Loucy (cell line): ENCODE measurements around the gene BTG4.
A peak's percentile ranks its signal among the peaks of the same experiment; 100 is the strongest.

Experiments
- H2AFZ ChIP-seq: fragments of 200-600 bp; sonication (generic); 2 replicates; pipeline ENCODE4 v1.6.0; 2016; ENCODE audit warnings: antibody characterized with exemption, mild to moderate bottlenecking, low read length, moderate library complexity
- H3F3A ChIP-seq: fragments of 200-600 bp; 2 replicates; pipeline ENCODE4 v1.6.0; 2016; ENCODE audit warnings: antibody characterized with exemption, low read depth, mild to moderate bottlenecking
- H3K27me3 ChIP-seq: fragments of 200-600 bp; sonication (generic); 2 replicates; pipeline ENCODE4 v1.6.1; 2014; ENCODE audit warnings: low read length, mild to moderate bottlenecking; ENCODE audit not compliant: insufficient read depth, poor library complexity, severe bottlenecking
- H3K36me3 ChIP-seq: fragments of 200-600 bp; sonication (generic); 2 replicates; pipeline ENCODE4 v1.6.1; 2016; ENCODE audit warnings: low read length; ENCODE audit not compliant: insufficient read depth
- H3K4me1 ChIP-seq: fragments of 200-600 bp; sonication (generic); 2 replicates; pipeline ENCODE4 v1.5.1; 2014; ENCODE audit warnings: low read length, mild to moderate bottlenecking; ENCODE audit not compliant: insufficient read depth, poor library complexity, severe bottlenecking
- H3K4me2 ChIP-seq: fragments of 200-600 bp; sonication (generic); 2 replicates; pipeline ENCODE4 v1.6.0; 2014; ENCODE audit warnings: antibody characterized with exemption, low read length, low read depth, mild to moderate bottlenecking; ENCODE audit not compliant: poor library complexity, severe bottlenecking
- H3K4me3 ChIP-seq: fragments of 200-600 bp; sonication (generic); 2 replicates; pipeline ENCODE4 v1.5.1; 2014; ENCODE audit warnings: low read length, mild to moderate bottlenecking, mixed read lengths; ENCODE audit not compliant: poor library complexity, severe bottlenecking
- H3K79me2 ChIP-seq: fragments of 200-600 bp; sonication (generic); 2 replicates; pipeline ENCODE4 v1.6.1; 2014; ENCODE audit warnings: low read length; ENCODE audit not compliant: insufficient read depth
- H3K9ac ChIP-seq: fragments of 200-600 bp; sonication (generic); 2 replicates; pipeline ENCODE4 v1.6.0; 2014; ENCODE audit warnings: mild to moderate bottlenecking, low read depth, low read length, moderate library complexity; ENCODE audit not compliant: poor library complexity, severe bottlenecking
- H3K9me2 ChIP-seq: fragments of 200-600 bp; sonication (generic); replicated peaks from 2 replicates; pipeline ENCODE4 v1.6.1; 2016; ENCODE audit warnings: low read depth, low read length, mixed read lengths
- H3K9me3 ChIP-seq: fragments of 200-600 bp; sonication (generic); 2 replicates; pipeline ENCODE4 v1.6.1; 2014; ENCODE audit warnings: mild to moderate bottlenecking, antibody characterized with exemption, low read length, low read depth; ENCODE audit not compliant: insufficient read depth
- H4K20me1 ChIP-seq: fragments of 200-600 bp; sonication (generic); 2 replicates; pipeline ENCODE4 v1.6.0; 2014; ENCODE audit warnings: antibody characterized with exemption, low read length, mild to moderate bottlenecking; ENCODE audit not compliant: insufficient read depth, poor library complexity, severe bottlenecking
- CTCF ChIP-seq: fragments of 200-600 bp; sonication (generic); conservative IDR thresholded peaks from 2 replicates; pipeline ENCODE4 v1.5.1; 2014; ENCODE audit warnings: mild to moderate bottlenecking, antibody characterized with exemption, low read length
- EZH2phosphoT487 ChIP-seq: fragments of 200-600 bp; IDR thresholded peaks from 2 replicates; pipeline ENCODE4 v1.6.1; 2018; ENCODE audit warnings: antibody characterized with exemption, mild to moderate bottlenecking, moderate library complexity, borderline replicate concordance

The BTG4 gene

GRCh38 chr11:111460340-111460739 lies 51.8 kb downstream of the BTG4 start:
- H3K4me3 ChIP-seq = no peak overlapping the region
- TF ChIP-seq CTCF (no peak), EZH2phosphoT487 (no peak)
- no peaks in the 10 kb centered on the region for H3K9me2 ChIP-seq
- no peaks in the 10 kb centered on the region for H3K79me2 ChIP-seq
- no peak overlapping the region for H3K9ac ChIP-seq
- H3K4me2 ChIP-seq = no peak overlapping the region
- no peak overlapping the region for H2AFZ ChIP-seq
- H3K9me3 ChIP-seq = no peaks in the 10 kb centered on the region
- peaks cover 9% of the 10 kb centered on the region for H3K4me1 ChIP-seq
- no peaks in the 10 kb centered on the region for H4K20me1 ChIP-seq
- no peaks in the 10 kb centered on the region for H3K27me3 ChIP-seq
- no peaks in the 10 kb centered on the region for H3F3A ChIP-seq
- no peaks in the 10 kb centered on the region for H3K36me3 ChIP-seq

- Histone ChIP-seq H3F3A (no peaks in the 10 kb centered on the region), H3K4me3 (no peak overlapping the region), H2AFZ (no peak overlapping the region), H3K9me2 (no peaks in the 10 kb centered on the region), H3K4me2 (no peak overlapping the region), H3K27me3 (no peaks in the 10 kb centered on the region), H3K9ac (no peak overlapping the region), H3K79me2 (no peaks in the 10 kb centered on the region), H4K20me1 (no peaks in the 10 kb centered on the region), H3K4me1 (peaks cover 9% of the 10 kb centered on the region), H3K36me3 (no peaks in the 10 kb centered on the region), H3K9me3 (no peaks in the 10 kb centered on the region)
- TF ChIP-seq CTCF (no peak), EZH2phosphoT487 (no peak)
Measured at GRCh38 chr11:111459506-111460270, 52.5 kb downstream of the BTG4 start.

GRCh38 chr11:111457731-111458368 lies 54.3 kb downstream of the BTG4 start:
- H3K4me1 ChIP-seq = peaks cover 9% of the 10 kb centered on the region
- no peaks in the 10 kb centered on the region for H3F3A ChIP-seq
- no peaks in the 10 kb centered on the region for H3K79me2 ChIP-seq
- no peaks in the 10 kb centered on the region for H3K9me3 ChIP-seq
- H4K20me1 ChIP-seq = no peaks in the 10 kb centered on the region
- H3K27me3 ChIP-seq = no peaks in the 10 kb centered on the region
- no peak overlapping the region for H3K4me3 ChIP-seq
- TF ChIP-seq EZH2phosphoT487 (no peak), CTCF (no peak)
- H2AFZ ChIP-seq = 0 out of 2 replicates have a peak overlapping the region, but pooled peaks have one; percentile 53
- no peak overlapping the region for H3K4me2 ChIP-seq
- no peak overlapping the region for H3K9ac ChIP-seq
- no peaks in the 10 kb centered on the region for H3K9me2 ChIP-seq
- H3K36me3 ChIP-seq = no peaks in the 10 kb centered on the region
